ENCODE results near the gene CFAP68. TPM values are rescaled to one million over a fixed set of nuclear protein-coding genes. Genes with fewer than 3 reads are reported as not detected.

Gene CFAP68
- total RNA-seq, result 10 to 100 TPM; 16.4 to 20.4 TPM

- Mint-ChIP-seq H3K27ac (peak within 1 kb of the TSS; percentile 97), H3K27me3 (no peaks in the 10 kb centered on the region), H3K4me1 (peaks cover 20% of the 10 kb centered on the region), H3K9me3 (ENCODE audit: low read depth) (no peaks in the 10 kb centered on the region), H3K36me3 (peaks cover 3% of the 10 kb centered on the region), H3K4me3 (peak within 1 kb of the TSS; percentile 85)
- ATAC-seq (peak; percentile 92), DNase-seq (peak; percentile 97)
- CTCF ChIA-PET, result interaction anchor here (0.8 to 3.3 kb wide), 7 partner anchors 10 to 209 kb away, joined by 3 to 7 read pairs (median 4); no protein-coding TSS in a partner anchor
Measured at GRCh38 chr11:111878849-111879636, at the start of gene CFAP68, which contains the start of gene FDXACB1. Gene CFAP68 (plus strand): TSS chr11:111879541. CDS start chr11:111879561, 20 bp downstream. Gene FDXACB1 (minus strand): TSS chr11:111879165. CDS start chr11:111879132, 33 bp downstream.

GRCh38 chr11:111833524-111833923, 45.8 kb upstream of the CFAP68 start:
- peaks cover 17% of the 10 kb centered on the region for H3K4me1 Mint-ChIP-seq
- H3K27ac Mint-ChIP-seq, result no peak overlapping the region
- H3K36me3 Mint-ChIP-seq, result peaks cover 33% of the 10 kb centered on the region
- CTCF ChIA-PET, result interaction anchor here (2.4 kb wide), 1 partner anchor 8 kb away, joined by 10 read pairs; no protein-coding TSS in a partner anchor
- ATAC-seq (no peak), DNase-seq (no peak)
- no peaks in the 10 kb centered on the region for H3K9me3 Mint-ChIP-seq (ENCODE audit: low read depth)
- no peak overlapping the region for H3K4me3 Mint-ChIP-seq
- no peaks in the 10 kb centered on the region for H3K27me3 Mint-ChIP-seq

GRCh38 chr11:111834432-111835163, 44.7 kb upstream of the CFAP68 start:
- H3K27me3 Mint-ChIP-seq, result no peaks in the 10 kb centered on the region
- no peak for ATAC-seq
- no peak for DNase-seq
- H3K4me3 Mint-ChIP-seq, result no peak overlapping the region
- H3K9me3 Mint-ChIP-seq (ENCODE audit: low read depth), result no peaks in the 10 kb centered on the region
- no peak overlapping the region for H3K27ac Mint-ChIP-seq
- CTCF ChIA-PET, result interaction anchor here (2.4 kb wide), 1 partner anchor 7 kb away, joined by 10 read pairs; no protein-coding TSS in a partner anchor
- H3K4me1 Mint-ChIP-seq, result peaks cover 15% of the 10 kb centered on the region
- peaks cover 32% of the 10 kb centered on the region for H3K36me3 Mint-ChIP-seq

- DNase-seq (no peak), ATAC-seq (no peak)
- H3K36me3 Mint-ChIP-seq, result peaks cover 26% of the 10 kb centered on the region
- H3K27me3 Mint-ChIP-seq, result no peaks in the 10 kb centered on the region
- no peaks in the 10 kb centered on the region for H3K9me3 Mint-ChIP-seq (ENCODE audit: low read depth)
- peaks cover 12% of the 10 kb centered on the region for H3K4me1 Mint-ChIP-seq
- H3K4me3 Mint-ChIP-seq, result no peak overlapping the region
- H3K27ac Mint-ChIP-seq, result no peak overlapping the region
- CTCF ChIA-PET, result no interaction called here
Measured at GRCh38 chr11:111835665-111836064, 43.7 kb upstream of the CFAP68 start.

GRCh38 chr11:111836162-111836561, 43.2 kb upstream of the CFAP68 start:
- Mint-ChIP-seq H3K9me3 (ENCODE audit: low read depth) (no peaks in the 10 kb centered on the region), H3K36me3 (peaks cover 26% of the 10 kb centered on the region), H3K27ac (no peak overlapping the region), H3K27me3 (no peaks in the 10 kb centered on the region), H3K4me1 (peaks cover 12% of the 10 kb centered on the region), H3K4me3 (no peak overlapping the region)
- DNase-seq (no peak), ATAC-seq (no peak)
- CTCF ChIA-PET, result no interaction called here

- Mint-ChIP-seq H3K27me3 (no peaks in the 10 kb centered on the region), H3K9me3 (ENCODE audit: low read depth) (no peaks in the 10 kb centered on the region), H3K36me3 (peaks cover 22% of the 10 kb centered on the region), H3K4me3 (no peak overlapping the region), H3K4me1 (peaks cover 14% of the 10 kb centered on the region), H3K27ac (no peak overlapping the region)
- DNase-seq (no peak), ATAC-seq (no peak)
- CTCF ChIA-PET, result no interaction called here
Measured at GRCh38 chr11:111836721-111837120, 42.6 kb upstream of the CFAP68 start.

- no peaks in the 10 kb centered on the region for H3K27me3 Mint-ChIP-seq
Measured at GRCh38 chr11:111837366-111837891, 41.9 kb upstream of the CFAP68 start.

GRCh38 chr11:111838054-111838453, 41.3 kb upstream of the CFAP68 start:
- Mint-ChIP-seq H3K4me1 (peaks cover 14% of the 10 kb centered on the region), H3K4me3 (no peak overlapping the region), H3K27me3 (no peaks in the 10 kb centered on the region), H3K36me3 (peaks cover 21% of the 10 kb centered on the region), H3K27ac (no peak overlapping the region), H3K9me3 (ENCODE audit: low read depth) (no peaks in the 10 kb centered on the region)
- DNase-seq (no peak), ATAC-seq (no peak)
- CTCF ChIA-PET, result no interaction called here

More at GRCh38 chr11:111837366-111837891, 41.9 kb upstream of the CFAP68 start:
- ATAC-seq, result no peak
- no peak for DNase-seq
- CTCF ChIA-PET, result no interaction called here
- Mint-ChIP-seq H3K9me3 (ENCODE audit: low read depth) (no peaks in the 10 kb centered on the region), H3K4me1 (peaks cover 14% of the 10 kb centered on the region), H3K36me3 (peaks cover 21% of the 10 kb centered on the region), H3K27ac (no peak overlapping the region), H3K4me3 (no peak overlapping the region)

- CTCF ChIA-PET, result interaction anchor here (0.7 to 1.5 kb wide), 5 partner anchors 9 to 253 kb away, joined by 3 to 5 read pairs (median 3); no protein-coding TSS in a partner anchor
- H3K9me3 Mint-ChIP-seq (ENCODE audit: low read depth), result no peaks in the 10 kb centered on the region
Measured at GRCh38 chr11:111840143-111840542, 39.2 kb upstream of the CFAP68 start.

GRCh38 chr11:111841370-111842053, 37.8 kb upstream of the CFAP68 start:
- H3K9me3 Mint-ChIP-seq (ENCODE audit: low read depth), result no peaks in the 10 kb centered on the region
- peak; percentile 97 for ATAC-seq
- no peak overlapping the region for H3K27ac Mint-ChIP-seq
- H3K4me3 Mint-ChIP-seq, result no peak overlapping the region
- H3K4me1 Mint-ChIP-seq, result peaks cover 12% of the 10 kb centered on the region
- H3K27me3 Mint-ChIP-seq, result no peaks in the 10 kb centered on the region
- H3K36me3 Mint-ChIP-seq, result peaks cover 20% of the 10 kb centered on the region
- CTCF ChIA-PET, result interaction anchor here (0.5 to 2.3 kb wide), 23 partner anchors 8 to 288 kb away, joined by 3 to 21 read pairs (median 4); partner anchors contain the start of genes ALG9 and PPP2R1B
- peak; percentile 89 for DNase-seq

More at GRCh38 chr11:111840143-111840542, 39.2 kb upstream of the CFAP68 start:
- no peak for ATAC-seq
- Mint-ChIP-seq H3K4me1 (peaks cover 14% of the 10 kb centered on the region), H3K4me3 (no peak overlapping the region), H3K27ac (no peak overlapping the region), H3K27me3 (no peaks in the 10 kb centered on the region), H3K36me3 (peaks cover 25% of the 10 kb centered on the region)
- no peak for DNase-seq

- CTCF ChIA-PET, result interaction anchor here (1.0 to 1.5 kb wide), 3 partner anchors 37 to 132 kb away, joined by 3 to 6 read pairs (median 4); no protein-coding TSS in a partner anchor
Measured at GRCh38 chr11:111843661-111844060, 35.7 kb upstream of the CFAP68 start.

GRCh38 chr11:111845276-111846028, 33.9 kb upstream of the CFAP68 start:
- ATAC-seq, result no peak
- CTCF ChIA-PET, result interaction anchor here (1.2 to 3.3 kb wide), 4 partner anchors 14 to 285 kb away, joined by 3 to 11 read pairs (median 4); partner anchors contain the start of gene ALG9

More at GRCh38 chr11:111843661-111844060, 35.7 kb upstream of the CFAP68 start:
- Mint-ChIP-seq H3K4me3 (no peak overlapping the region), H3K27me3 (no peaks in the 10 kb centered on the region), H3K27ac (no peak overlapping the region), H3K9me3 (ENCODE audit: low read depth) (no peaks in the 10 kb centered on the region), H3K36me3 (peaks cover 14% of the 10 kb centered on the region), H3K4me1 (peaks cover 2% of the 10 kb centered on the region)
- DNase-seq, result no peak
- ATAC-seq, result no peak

More at GRCh38 chr11:111845276-111846028, 33.9 kb upstream of the CFAP68 start:
- Mint-ChIP-seq H3K27ac (no peak overlapping the region), H3K36me3 (peaks cover 20% of the 10 kb centered on the region), H3K27me3 (no peaks in the 10 kb centered on the region), H3K9me3 (ENCODE audit: low read depth) (no peaks in the 10 kb centered on the region), H3K4me3 (no peak overlapping the region), H3K4me1 (peaks cover 2% of the 10 kb centered on the region)
- no peak for DNase-seq

Measured in activated CD8-positive, alpha-beta memory T cell treated with anti-CD3 and anti-CD28 coated beads, Interleukin-2, amount 10 ng/mL, durations not matched to agents 7 days and 5 days (primary cell).